HG03457 (cell line): Measurements from ENCODE around the gene TMEM131.

ENCODE experiments used
- ATAC-seq: cut with Tn5 transposase; IDR thresholded peaks from one replicate; pipeline ENCODE4 v1.9.1; 2021; ENCODE audit warnings: moderate number of reproducible peaks; ENCODE audit not compliant: unreplicated experiment

Gene TMEM131

DNA sequence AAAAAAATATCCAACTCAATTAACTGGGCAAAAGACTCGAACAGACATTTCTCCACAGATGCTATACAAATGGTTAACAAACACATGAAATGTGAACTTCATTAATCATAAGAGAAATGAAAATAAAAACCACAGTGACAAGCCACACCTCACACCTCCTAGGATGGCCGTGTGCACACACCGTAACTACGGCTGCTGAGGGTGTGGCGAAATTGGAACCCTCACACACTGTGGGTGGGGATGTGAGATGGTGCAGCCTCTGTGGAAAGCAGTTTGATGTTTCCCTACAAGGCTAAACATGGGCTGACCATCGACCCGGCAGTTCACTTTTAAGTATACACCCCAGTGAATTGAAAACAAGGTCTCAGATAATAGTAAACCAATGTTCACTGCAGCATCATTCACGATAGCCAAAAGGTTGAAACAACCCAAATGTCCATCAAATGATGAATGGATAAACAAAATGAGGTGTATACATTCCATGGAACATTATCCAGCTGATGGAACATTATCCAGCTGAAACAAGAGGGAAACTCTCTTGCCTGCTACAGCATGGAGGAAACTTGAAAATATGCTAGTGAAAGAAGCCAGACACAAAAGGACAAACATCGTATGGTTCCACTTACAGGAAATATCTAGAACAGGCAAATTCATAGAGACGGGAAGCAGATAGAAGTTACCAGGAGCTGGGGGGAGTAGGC is 250.1 kb downstream of the TMEM131 start:
- ATAC-seq: no peak

DNA sequence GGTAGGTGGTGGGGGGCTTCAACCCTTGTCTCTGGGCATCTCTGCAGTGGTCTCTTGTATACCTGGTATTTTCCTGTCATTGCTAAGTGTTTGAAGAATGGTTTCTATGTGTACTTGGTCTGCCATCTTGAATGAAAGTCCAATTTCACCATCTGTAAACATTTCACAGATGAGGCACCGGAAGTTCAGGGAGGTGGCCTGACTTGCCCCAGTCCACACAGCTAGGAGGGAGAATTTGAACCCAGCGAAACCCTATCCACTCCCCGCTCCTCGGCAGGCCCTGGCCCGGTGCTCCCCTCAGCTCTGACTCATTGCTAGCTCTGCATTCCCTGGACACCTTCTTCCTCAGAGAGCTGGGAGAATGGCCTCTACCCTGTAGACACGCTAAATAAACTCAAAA is 251.8 kb downstream of the TMEM131 start:
- no peak for ATAC-seq

DNA sequence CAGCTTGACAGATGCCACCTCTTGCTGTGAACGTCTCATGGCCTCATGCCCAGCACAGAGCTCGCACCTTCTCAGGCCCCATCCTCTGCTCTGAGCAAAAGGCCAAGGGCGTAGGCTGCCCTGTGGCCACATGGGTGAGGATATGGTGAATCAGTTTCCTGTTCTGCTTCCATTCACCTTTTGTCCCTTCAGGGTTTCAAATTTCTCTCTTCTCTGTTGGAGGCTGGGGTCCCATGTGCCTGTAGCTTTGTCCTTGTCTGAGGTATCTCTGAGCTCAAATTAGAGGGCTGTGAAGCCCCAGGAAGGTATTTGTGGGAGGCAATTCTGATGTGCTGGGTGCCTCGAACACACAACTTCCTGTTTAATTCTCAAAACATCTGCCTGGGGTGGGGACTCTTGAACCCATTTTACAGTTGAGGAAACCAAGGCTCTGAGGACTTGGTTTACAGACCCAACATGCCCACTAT is 253.3 kb downstream of the TMEM131 start:
- no peak for ATAC-seq

DNA sequence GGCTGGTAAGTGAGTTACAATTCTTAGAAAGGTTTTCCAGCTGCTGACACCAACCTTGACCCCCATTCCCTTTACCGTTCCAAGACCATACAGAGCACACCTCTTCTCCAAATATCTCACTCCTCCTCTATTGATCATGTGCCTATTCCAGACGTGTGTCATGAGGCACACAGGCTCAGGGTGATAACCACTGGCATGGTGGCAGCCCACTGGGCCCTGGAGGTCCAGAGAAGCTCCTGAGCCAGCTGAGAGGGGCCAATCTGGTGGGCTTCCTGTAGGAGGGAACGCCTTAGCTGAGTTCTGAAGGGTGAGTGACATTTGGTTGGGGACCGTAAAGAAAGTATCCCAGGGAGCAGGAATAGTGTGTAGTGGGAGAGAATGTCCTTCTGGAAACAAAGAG is 254.1 kb downstream of the TMEM131 start:
- ATAC-seq: no peak

DNA sequence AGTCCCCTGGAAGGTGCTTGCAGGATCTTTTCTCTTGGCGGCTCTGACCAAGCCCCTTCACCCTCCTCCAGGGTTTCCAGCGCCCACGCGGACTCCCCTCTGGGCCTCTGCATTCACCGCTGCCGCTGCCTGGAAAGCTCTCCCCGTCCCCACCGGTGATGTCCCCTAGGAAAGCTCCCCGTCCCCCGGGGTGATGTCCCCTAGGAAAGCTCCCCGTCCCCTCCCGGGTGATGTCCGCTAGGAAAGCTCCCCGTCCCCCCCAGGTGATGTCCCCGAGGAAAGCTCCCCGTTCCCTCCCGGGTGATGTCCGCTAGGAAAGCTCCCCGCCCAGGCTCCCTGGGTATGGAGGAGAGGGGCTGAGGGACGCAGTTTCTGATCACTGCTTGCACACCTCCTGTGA is 254.5 kb downstream of the TMEM131 start:
- ATAC-seq: no peak

DNA sequence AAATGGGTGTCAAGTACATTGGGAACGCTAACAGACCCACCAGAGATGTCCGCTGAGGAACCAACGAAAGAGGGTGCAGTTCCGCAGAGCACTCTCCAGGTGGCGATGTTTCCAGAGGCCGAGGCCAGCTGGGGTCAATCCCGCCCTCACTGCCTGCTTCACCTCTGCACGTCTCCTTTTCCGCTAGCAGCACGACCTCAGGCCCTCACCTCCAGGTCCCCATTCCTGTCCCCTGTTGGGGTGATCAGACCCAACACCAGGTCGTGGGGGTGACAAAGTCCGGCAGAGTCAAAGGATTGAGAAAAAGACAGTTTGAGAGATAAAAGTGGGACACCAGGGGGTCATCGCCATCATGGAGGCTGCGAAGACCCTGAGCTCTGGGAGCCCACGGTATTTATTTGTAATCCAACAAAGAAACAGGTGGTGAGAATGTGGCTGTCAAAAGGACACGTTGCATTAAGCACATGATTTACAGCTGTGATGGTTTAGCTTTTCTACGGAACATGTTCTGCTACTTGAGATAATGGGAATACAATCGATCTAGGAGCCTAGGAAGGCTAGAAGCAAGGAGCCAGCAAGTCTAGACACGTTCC is 255.1 kb downstream of the TMEM131 start:
- no peak for ATAC-seq

DNA sequence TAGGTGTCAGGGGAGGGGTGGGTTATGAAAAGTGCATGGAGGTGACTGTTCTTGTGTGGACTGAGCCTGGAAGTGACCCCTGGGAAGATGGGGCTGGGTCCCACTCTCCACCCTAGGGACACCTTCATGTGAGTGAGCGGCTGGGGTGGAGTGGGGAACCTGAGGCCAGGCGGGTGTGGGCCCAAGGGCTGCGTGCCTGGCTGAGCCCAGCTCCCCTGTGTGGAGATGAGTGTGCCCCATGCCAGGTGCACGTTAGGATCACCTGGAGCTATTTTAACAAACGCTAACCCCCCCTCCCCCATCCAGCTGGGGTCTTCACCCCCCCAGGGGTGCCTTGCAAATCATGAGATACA is 255.9 kb downstream of the TMEM131 start:
- ATAC-seq: no peak

DNA sequence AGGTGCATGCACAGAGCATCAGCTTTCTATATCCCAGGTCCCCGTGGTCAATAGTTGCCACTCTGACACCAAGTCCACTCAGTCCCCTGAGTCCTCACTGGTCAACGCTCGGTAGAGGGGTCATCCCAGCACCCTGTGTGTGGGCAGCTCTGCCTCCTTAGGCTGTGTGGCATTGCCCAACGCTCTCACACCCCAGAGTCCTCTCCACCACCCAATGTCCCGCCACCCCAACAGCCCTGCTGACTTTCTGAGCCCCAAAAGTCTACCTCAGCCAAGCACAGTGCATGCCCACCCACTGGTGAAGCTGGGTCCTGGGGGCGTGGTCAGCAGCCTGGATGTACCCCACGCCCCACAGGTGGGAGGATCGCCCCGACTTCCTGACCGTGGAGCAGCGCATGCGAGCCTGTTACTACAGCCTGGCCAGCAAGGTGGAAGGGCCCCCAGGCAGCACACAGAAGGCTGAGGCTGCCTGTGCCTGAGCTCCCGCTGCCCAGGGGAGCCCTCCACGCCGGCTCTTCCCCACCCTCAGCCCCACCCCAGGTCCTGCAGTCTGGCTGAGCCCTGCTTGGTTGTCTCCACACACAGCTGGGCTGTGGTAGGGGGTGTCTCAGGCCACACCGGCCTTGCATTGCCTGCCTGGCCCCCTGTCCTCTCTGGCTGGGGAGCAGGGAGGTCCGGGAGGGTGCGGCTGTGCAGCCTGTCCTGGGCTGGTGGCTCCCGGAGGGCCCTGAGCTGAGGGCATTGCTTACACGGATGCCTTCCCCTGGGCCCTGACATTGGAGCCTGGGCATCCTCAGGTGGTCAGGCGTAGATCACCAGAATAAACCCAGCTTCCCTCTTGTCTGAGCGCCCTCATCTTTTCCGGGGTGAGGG is 256.5 kb downstream of the TMEM131 start:
- ATAC-seq: no peak

DNA sequence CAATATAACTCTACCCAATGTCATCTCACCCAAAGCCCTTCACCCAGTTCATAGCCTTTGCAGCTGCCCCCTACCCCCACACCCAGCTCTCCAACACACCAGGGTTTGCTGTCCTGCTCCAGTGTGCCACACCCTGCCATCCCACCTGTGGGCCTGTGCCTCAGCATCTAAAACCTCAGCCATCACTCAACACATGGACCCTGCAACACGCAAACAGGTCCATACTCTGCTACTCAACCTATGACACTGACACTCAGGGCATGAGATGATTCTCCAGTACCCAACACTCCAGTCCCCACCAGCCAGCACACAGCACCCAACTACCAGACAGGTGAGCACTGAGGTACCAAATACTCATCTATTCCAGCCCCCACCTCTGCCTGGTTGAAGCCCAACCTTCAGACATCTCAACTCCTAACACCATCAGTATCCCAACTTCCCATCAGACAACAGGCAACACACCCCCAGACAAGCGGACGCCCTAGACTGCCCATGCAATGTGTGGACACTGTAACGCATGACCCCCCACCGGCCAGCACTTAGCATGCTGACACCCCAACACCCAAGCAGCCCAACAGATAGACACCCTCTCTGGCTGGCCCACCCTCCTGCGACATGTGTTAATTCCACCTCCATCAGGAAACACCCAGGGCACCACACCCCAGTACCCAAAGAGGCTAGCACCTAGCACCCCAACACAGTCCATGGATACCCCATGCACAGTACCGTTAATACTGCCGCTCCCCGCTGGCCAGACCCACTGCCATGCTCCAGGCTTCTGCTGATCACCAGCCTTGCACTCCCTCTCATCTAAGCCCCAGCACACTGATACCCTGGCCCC is 257.3 kb downstream of the TMEM131 start:
- no peak for ATAC-seq

DNA sequence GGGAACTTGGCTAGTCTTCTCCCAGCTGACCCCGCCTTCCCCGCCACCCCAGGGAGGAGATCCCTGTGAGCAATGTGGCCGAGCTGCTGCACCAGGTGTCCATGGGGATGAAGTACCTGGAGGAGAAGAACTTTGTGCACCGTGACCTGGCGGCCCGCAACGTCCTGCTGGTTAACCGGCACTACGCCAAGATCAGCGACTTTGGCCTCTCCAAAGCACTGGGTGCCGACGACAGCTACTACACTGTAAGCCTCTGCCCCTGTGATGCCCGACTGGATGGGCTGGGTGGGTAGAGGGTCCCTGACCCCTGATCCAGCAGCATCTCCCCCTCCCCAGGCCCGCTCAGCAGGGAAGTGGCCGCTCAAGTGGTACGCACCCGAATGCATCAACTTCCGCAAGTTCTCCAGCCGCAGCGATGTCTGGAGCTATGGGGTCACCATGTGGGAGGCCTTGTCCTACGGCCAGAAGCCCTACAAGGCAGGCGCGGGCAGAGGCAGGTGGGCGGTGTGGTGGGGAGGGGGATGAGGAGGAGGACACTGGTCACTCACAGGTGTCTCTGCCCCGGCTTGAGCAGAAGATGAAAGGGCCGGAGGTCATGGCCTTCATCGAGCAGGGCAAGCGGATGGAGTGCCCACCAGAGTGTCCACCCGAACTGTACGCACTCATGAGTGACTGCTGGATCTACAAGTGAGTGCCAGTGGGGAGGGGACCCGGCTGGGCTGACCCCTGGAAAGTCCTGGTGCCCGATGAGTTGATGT is 258.1 kb downstream of the TMEM131 start:
- ATAC-seq: no peak

DNA sequence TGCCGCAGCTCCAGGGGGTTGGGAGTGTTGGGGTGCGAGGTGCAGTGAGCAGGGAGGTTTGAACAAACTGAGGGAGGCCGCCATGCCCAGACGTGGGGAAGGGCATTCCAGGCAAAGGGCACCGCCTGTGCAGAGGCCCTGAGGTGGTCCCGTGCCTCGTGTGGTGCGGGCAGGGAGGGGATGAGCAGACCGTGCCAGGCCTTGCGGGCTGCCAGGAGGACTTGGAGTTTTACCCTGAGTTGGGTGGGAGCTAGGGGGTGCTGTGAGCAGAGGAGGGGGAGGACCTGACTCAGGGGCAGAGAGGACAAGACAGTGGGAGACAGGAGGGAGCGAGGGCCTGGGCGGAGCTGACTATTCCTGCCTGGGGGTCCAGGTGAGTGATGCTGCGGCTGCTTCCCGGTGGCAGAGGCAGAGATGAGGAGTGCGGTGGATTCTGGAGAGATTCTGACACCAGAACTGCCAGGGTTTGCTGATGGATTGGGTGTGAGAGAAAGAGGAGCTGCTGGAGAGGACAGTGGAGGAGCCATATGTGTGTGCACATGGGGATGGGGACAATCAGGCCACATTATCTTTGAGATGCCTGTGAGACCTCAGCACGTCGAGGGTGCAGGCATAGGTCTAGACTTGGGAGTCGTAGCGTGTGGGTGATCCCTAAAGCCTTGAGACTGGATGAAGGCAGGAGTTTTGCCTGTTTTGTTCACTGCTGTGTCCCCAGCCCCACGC is 259.0 kb downstream of the TMEM131 start:
- no peak for ATAC-seq

DNA sequence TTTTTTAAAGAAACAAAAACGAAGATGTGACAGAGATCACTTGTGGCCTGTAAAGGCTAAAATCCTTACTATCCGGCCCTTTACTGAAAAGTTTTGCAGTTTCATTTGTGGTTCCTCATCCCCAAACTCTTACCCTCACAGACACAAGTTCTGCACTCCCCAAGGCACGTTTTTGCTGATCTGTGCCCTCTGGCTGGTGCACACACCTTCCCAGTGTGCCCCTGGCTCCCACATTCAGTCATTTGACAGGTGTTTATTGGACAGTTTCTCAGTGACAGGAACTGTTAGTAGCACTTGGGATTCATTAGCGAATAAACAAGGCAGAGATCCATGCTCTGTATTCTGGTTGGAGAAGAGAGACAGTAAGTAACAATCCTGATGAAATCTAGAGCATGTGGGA is 259.6 kb downstream of the TMEM131 start:
- no peak for ATAC-seq

DNA sequence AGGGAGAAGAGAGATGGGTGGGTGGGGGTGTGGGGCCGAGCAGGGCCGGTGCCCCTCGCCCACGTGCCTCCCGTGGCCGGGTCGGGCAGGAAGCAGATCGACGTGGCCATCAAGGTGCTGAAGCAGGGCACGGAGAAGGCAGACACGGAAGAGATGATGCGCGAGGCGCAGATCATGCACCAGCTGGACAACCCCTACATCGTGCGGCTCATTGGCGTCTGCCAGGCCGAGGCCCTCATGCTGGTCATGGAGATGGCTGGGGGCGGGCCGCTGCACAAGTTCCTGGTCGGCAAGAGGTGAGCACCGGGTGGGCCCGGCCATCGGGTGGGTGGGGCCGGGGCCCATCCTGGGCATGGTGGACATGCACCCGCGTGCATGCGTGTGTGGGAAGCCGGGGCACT is 260.6 kb downstream of the TMEM131 start:
- no peak for ATAC-seq

DNA sequence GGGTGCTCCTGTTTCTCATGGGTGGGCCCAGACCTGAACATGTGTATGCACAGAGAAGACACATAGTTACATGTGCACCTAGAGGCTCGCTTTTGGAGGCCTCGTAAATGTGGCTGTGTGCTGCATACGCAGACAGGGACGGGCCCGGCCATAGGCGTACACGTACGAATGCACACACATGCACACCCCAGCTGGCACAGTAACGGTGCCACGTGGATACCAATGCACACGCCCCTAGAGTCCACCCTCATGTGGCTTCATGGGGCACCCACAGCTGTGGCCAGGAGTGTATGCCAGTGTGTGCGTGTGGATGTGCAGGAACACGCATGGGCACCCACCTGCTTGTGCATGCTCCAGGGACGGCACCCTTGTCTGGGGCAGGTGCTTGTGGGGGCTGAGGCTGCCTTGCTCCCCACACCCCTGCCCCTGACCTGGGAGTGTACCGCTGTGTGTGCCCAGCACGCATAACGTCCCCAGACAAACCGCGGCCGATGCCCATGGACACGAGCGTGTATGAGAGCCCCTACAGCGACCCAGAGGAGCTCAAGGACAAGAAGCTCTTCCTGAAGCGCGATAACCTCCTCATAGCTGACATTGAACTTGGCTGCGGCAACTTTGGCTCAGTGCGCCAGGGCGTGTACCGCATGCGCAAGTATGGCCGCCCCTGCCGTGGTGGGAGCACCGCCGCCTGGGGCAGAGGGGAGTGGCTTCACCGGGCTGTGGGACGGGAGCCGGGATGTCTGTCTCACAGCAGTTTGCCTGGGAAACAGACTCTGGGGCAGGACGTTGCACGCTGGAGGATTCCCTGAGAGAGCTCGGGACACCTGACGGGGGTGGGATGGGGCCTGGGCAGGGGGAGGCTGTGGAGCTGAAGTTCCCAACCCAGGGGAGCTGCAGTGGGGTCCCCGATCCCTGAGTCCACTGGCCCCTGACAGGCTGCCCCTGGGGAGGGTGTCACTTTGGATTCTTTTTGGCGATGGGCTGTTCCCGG is 261.4 kb downstream of the TMEM131 start:
- ATAC-seq: no peak

DNA sequence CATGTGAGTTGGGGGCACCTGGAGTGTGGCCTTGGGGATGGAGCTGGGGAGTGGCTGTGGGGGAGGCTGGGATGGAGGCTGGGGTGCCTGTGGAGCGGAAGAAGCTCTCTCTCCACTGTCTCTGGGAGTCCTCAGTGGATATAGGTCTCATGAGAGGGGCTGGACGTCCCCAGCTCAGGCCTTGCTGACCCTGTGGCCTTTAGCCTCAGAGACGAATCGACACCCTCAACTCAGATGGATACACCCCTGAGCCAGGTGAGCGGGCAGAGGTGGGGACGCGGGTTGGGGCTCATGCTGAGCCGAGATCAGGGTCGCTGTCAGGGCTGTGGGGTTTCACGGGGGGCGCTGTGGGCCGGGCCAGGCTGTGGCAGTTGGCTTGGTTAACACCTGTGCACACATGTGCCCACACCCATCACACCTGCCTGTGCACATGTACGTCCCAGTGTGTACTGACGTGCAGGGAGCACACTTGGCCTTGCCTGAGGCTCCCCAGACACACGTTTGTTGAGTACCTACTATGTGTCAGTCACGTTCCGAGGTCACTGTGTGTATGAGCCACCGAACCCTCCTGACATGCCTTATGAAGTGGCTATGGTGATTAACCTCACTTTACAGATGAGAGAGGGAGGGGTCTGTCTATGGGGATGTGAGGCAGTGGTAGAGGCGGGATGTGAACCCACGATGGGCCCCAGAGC is 262.3 kb downstream of the TMEM131 start:
- ATAC-seq: no peak

DNA sequence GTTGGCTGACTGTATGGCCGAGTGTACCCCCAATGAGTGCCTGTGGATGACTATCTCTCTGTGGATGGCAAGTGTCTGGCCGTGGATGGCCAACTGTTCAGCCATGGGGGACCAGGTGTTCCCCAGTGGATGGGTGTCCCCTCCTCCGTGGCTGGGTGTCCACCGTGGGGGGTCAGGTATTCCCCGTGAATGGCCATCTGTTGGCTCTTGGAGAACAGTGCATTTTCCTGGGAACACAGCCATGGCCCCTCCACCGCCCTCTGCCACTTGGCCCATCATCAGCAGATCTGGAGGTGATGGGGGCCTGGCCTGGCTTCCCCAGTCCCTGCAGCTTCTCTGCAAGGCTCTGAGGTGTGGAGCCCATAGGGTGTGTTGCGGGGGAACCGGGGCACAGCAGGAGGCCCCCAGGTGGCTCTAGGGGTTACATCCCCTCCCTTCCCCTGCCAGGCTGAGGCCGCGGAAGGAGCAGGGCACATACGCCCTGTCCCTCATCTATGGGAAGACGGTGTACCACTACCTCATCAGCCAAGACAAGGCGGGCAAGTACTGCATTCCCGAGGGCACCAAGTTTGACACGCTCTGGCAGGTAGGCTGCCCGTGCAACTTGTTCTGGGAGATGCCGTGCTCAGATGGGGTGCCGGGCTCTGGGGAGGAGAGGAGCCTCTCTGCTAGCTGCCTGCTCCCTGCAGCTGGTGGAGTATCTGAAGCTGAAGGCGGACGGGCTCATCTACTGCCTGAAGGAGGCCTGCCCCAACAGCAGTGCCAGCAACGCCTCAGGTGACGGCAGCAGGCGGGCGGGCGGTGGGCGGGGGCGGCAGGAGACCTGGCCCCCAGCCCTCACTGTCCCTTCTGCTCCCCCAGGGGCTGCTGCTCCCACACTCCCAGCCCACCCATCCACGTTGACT is 263.1 kb downstream of the TMEM131 start:
- no peak for ATAC-seq
